Esophagus muscularis mucosa (tissue), 4 donors: Measurements from ENCODE around the gene BMI1. TPM values are rescaled to one million over a fixed set of nuclear protein-coding genes. Genes with fewer than 3 reads are reported as not detected.
A peak's percentile ranks its signal among the peaks of the same experiment; 100 is the strongest.

Experiments
- DNase-seq: peaks from one replicate; pipeline ENCODE4 v3.0.0-alpha.2; 2017; ENCODE audit errors: extremely low spot score
- H3K27ac ChIP-seq, 4 donors: fragments of 200-600 bp; sonication (generic); replicated peaks in 1 of 4; 1 replicate in 3 of 4; 2 replicates in 1 of 4; pipeline ENCODE4 v1.5.1; 2016 to 2019; ENCODE audit warnings: mild to moderate bottlenecking in 1 of 4
- H3K27me3 ChIP-seq, 4 donors: fragments of 200-600 bp; sonication (generic); one replicate each; pipeline versions ENCODE4 v1.5.1 to v1.6.0; 2016 to 2019
- H3K36me3 ChIP-seq, 4 donors: fragments of 200-600 bp; sonication (generic); one replicate each; pipeline ENCODE4 v1.5.1; 2016 to 2019
- H3K4me1 ChIP-seq, 4 donors: fragments of 200-600 bp; sonication (generic); one replicate each; pipeline ENCODE4 v1.5.1; 2016 to 2019
- H3K4me3 ChIP-seq, 4 donors: fragments of 200-600 bp; sonication (generic); 1 replicate in 2 of 4; 2 replicates in 2 of 4; pipeline ENCODE4 v1.5.1; 2016 to 2019; ENCODE audit warnings: mild to moderate bottlenecking in 4 of 4, moderate library complexity in 1 of 4
- H3K9me3 ChIP-seq, 4 donors: fragments of 200-600 bp; sonication (generic); 1 replicate in 3 of 4; 2 replicates in 1 of 4; pipeline ENCODE4 v1.5.1; 2016 to 2019
- CTCF ChIP-seq, 3 experiments: fragments of 200-600 bp in 2 of 3; fragments of 450-650 bp in 1 of 3; sonication (generic) in 2 of 3; IDR thresholded peaks; one replicate each; pipeline ENCODE4 v1.5.1; 2017 to 2019; ENCODE audit warnings: antibody characterized with exemption in 3 of 3, mild to moderate bottlenecking in 2 of 3, moderate library complexity in 1 of 3
- EP300 ChIP-seq: sonication (generic); formaldehyde crosslinking; IDR thresholded peaks from one replicate; pipeline ENCODE4 v1.6.1; 2017; ENCODE audit warnings: antibody characterized with exemption
- POLR2A ChIP-seq: fragments of 450-650 bp; IDR thresholded peaks from one replicate; pipeline ENCODE4 v1.6.1; 2017; ENCODE audit warnings: antibody characterized with exemption, moderate library complexity, mild to moderate bottlenecking, low read depth
- POLR2AphosphoS5 ChIP-seq, 2 donors: sonication (generic); formaldehyde crosslinking; IDR thresholded peaks; one replicate each; pipeline ENCODE4 v1.6.1; 2017; ENCODE audit warnings: antibody characterized with exemption in 2 of 2
- WGBS: methylation state at CpG from one replicate; pipeline ENCODE4 v1.1.5; 2018; 5-methylcytosine and 5-hydroxymethylcytosine counted together
- intact Hi-C: fragments of 100-400 bp; cut with DNase I; formaldehyde crosslinking; loops from one replicate; pipeline ENCODE4 v1.15.1; 2023
- total RNA-seq, 4 donors: library from RNA; depleted of rRNA; stranded (reverse); fragments of >200 nt; gene quantifications; one replicate each; pipeline versions ENCODE4 v1.1.0 to v1.2.1, GENCODE V29; 2016

BMI1 gene
- total RNA-seq, 4 donors from 2014 or later = 74.4 to 106 (median 89.4) TPM

- 91% methylated on average over 7 of the region's 7 CpGs for WGBS
- no peaks in the 10 kb centered on the region for H3K9me3 ChIP-seq
- peaks cover 22 to 37% (median 33%) of the 10 kb centered on the region in 4 donors for H3K27me3 ChIP-seq
- intact Hi-C loops = no loop called here
- no peak overlapping the region for H3K27ac ChIP-seq
- TF ChIP-seq EP300 = no peak
- no peak for TF ChIP-seq CTCF (IDR thresholded peaks at IDR 0.05)
- TF ChIP-seq POLR2AphosphoS5 (IDR thresholded peaks at IDR 0.05) = no peak
- no peak for TF ChIP-seq POLR2A
- no peak overlapping the region for H3K4me3 ChIP-seq
- peaks cover 24 to 34% (median 31%) of the 10 kb centered on the region in 4 donors for H3K4me1 ChIP-seq
- no peak for DNase-seq
- H3K36me3 ChIP-seq = peaks cover 14 to 33% (median 22%) of the 10 kb centered on the region in 4 donors
Measured at GRCh38 chr10:22332116-22332692, 11.3 kb downstream of the BMI1 start.

- 62% methylated on average over 25 of the region's 25 CpGs for WGBS
- H3K4me3 ChIP-seq = no peak overlapping the region
- peaks cover 28 to 49% (median 45%) of the 10 kb centered on the region in 4 donors for H3K27me3 ChIP-seq
- peaks cover 24 to 34% (median 31%) of the 10 kb centered on the region in 4 donors for H3K4me1 ChIP-seq
- intact Hi-C loops = no loop called here
- H3K36me3 ChIP-seq = peaks cover 6 to 21% (median 16%) of the 10 kb centered on the region in 4 donors
- DNase-seq = no peak
- TF ChIP-seq EP300 (no peak), CTCF (IDR thresholded peaks at IDR 0.05) (no peak), POLR2AphosphoS5 (IDR thresholded peaks at IDR 0.05) (no peak), POLR2A (no peak)
- H3K9me3 ChIP-seq = no peaks in the 10 kb centered on the region
- H3K27ac ChIP-seq = no peak overlapping the region
Measured at GRCh38 chr10:22333167-22333974, 12.5 kb downstream of the BMI1 start.

GRCh38 chr10:22333975-22334282 lies 13.0 kb downstream of the BMI1 start:
- Histone ChIP-seq H3K4me1 (peaks cover 24 to 34% (median 31%) of the 10 kb centered on the region in 4 donors), H3K27ac (no peak overlapping the region), H3K36me3 (peaks cover 6 to 15% (median 12%) of the 10 kb centered on the region in 4 donors), H3K4me3 (no peak overlapping the region), H3K27me3 (peaks cover 33 to 54% (median 50%) of the 10 kb centered on the region in 4 donors), H3K9me3 (no peaks in the 10 kb centered on the region)
- intact Hi-C loops = no loop called here
- DNase-seq = no peak
- 61% methylated on average over 16 of the region's 16 CpGs for WGBS
- TF ChIP-seq CTCF (IDR thresholded peaks at IDR 0.05) (no peak), POLR2AphosphoS5 (IDR thresholded peaks at IDR 0.05) (no peak), EP300 (no peak), POLR2A (no peak)

- H3K9me3 ChIP-seq = no peaks in the 10 kb centered on the region
- peak in 1 of 2 donors; percentile 3 for TF ChIP-seq POLR2AphosphoS5 (IDR thresholded peaks at IDR 0.05)
- TF ChIP-seq EP300 = no peak
- no peak for TF ChIP-seq POLR2A
- no peak for TF ChIP-seq CTCF (IDR thresholded peaks at IDR 0.05)
- peak overlapping the region; percentile 47 to 58 (median 52) for H3K4me3 ChIP-seq
- peaks cover 34 to 61% (median 55%) of the 10 kb centered on the region in 4 donors for H3K27me3 ChIP-seq
- H3K27ac ChIP-seq = no peak overlapping the region
- DNase-seq = no peak
- peaks cover 28 to 39% (median 32%) of the 10 kb centered on the region in 4 donors for H3K4me1 ChIP-seq
- WGBS = 29% methylated on average over 54 of the region's 73 CpGs
- peaks cover 0 to 9% (median 6%) of the 10 kb centered on the region in 4 donors for H3K36me3 ChIP-seq
- intact Hi-C loops = no loop called here
Measured at GRCh38 chr10:22334414-22335172, 13.7 kb downstream of the BMI1 start.
